CD14-positive monocyte (primary cell): Measurements from ENCODE around the gene ZNF408. TPM values are rescaled to one million over a fixed set of nuclear protein-coding genes. Genes with fewer than 3 reads are reported as not detected.
"Not testable (repeated sequence)": the region's sequence is repeated elsewhere in the genome, so short reads cannot be mapped to it uniquely, and the experiment has no call there.

Experiments
- DNase-seq, 3 donors: peaks; one replicate each; pipeline ENCODE4 v3.0.0-alpha.2; 2011 to 2022
- H2AFZ ChIP-seq: 2 replicates; pipeline ENCODE4 v1.6.0; 2012; ENCODE audit warnings: mild to moderate bottlenecking, low read depth, low read length, inconsistent platforms; ENCODE audit not compliant: insufficient read depth, poor library complexity, severe bottlenecking
- H3K27ac ChIP-seq, 2 donors: 1 replicate in 1 of 2; 2 replicates in 1 of 2; pipeline ENCODE4 v1.5.1; 2012 to 2013; ENCODE audit warnings: low read length in 2 of 2, control low read depth in 1 of 2, inconsistent platforms in 1 of 2, low read depth in 1 of 2, mild to moderate bottlenecking in 1 of 2
- H3K27me3 ChIP-seq, 2 donors: one replicate each; pipeline versions ENCODE4 v1.6.0 to v1.6.1; 2011 to 2013; ENCODE audit warnings: low read length in 2 of 2; ENCODE audit not compliant: control insufficient read depth in 2 of 2, insufficient read depth in 2 of 2
- H3K36me3 ChIP-seq, 2 donors: replicated peaks in 1 of 2; 1 replicate in 1 of 2; 2 replicates in 1 of 2; pipeline versions ENCODE4 v1.5.1 to v1.6.1; 2012 to 2013; ENCODE audit warnings: low read length in 2 of 2, control low read depth in 1 of 2, inconsistent platforms in 1 of 2, mild to moderate bottlenecking in 1 of 2; ENCODE audit not compliant: insufficient read depth in 2 of 2, control insufficient read depth in 1 of 2
- H3K4me1 ChIP-seq, 2 donors: 1 replicate in 1 of 2; 2 replicates in 1 of 2; pipeline versions ENCODE4 v1.5.1 to v1.6.1; 2012 to 2013; ENCODE audit warnings: low read length in 2 of 2, control low read depth in 1 of 2, inconsistent platforms in 1 of 2, mild to moderate bottlenecking in 1 of 2, moderate library complexity in 1 of 2; ENCODE audit not compliant: insufficient read depth in 2 of 2, control insufficient read depth in 1 of 2
- H3K4me2 ChIP-seq: replicated peaks from 2 replicates; pipeline ENCODE3; 2012; ENCODE audit warnings: low read length, moderate library complexity, mild to moderate bottlenecking; ENCODE audit not compliant: poor library complexity, severe bottlenecking; ENCODE audit errors: extremely low read depth
- H3K4me3 ChIP-seq, 3 experiments: fragments of 200-600 bp in 1 of 3; sonication (generic) in 1 of 3; replicated peaks in 1 of 3; 1 replicate in 2 of 3; 2 replicates in 1 of 3; pipeline ENCODE4 v1.5.1; 2011 to 2013; ENCODE audit warnings: low read length in 3 of 3, mild to moderate bottlenecking in 3 of 3, control low read depth in 2 of 3, low read depth in 2 of 3, inconsistent platforms in 1 of 3, moderate library complexity in 1 of 3
- H3K79me2 ChIP-seq: 2 replicates; pipeline ENCODE4 v1.6.0; 2012; ENCODE audit warnings: mild to moderate bottlenecking, control low read depth, inconsistent platforms, low read length, moderate library complexity; ENCODE audit not compliant: insufficient read depth
- H3K9ac ChIP-seq: 2 replicates; pipeline ENCODE4 v1.6.0; 2017; ENCODE audit warnings: low read length, mild to moderate bottlenecking; ENCODE audit not compliant: insufficient read depth, poor library complexity, severe bottlenecking
- H3K9me3 ChIP-seq, 2 donors: replicated peaks in 1 of 2; 1 replicate in 1 of 2; 2 replicates in 1 of 2; pipeline versions ENCODE4 v1.5.1 to v1.6.1; 2012 to 2013; ENCODE audit warnings: low read length in 2 of 2, control low read depth in 1 of 2; ENCODE audit not compliant: control insufficient read depth in 1 of 2, insufficient read depth in 1 of 2
- H4K20me1 ChIP-seq: 2 replicates; pipeline ENCODE4 v1.6.0; 2012; ENCODE audit warnings: mild to moderate bottlenecking, low read length, control low read depth, moderate library complexity; ENCODE audit not compliant: insufficient read depth
- H3K27ac Mint-ChIP-seq, 7 donors: one replicate each; pipeline ENCODE4 v1.8.0; 2020; ENCODE audit warnings: mild to moderate bottlenecking in 7 of 7, mixed read lengths in 7 of 7, moderate library complexity in 6 of 7, inconsistent platforms in 2 of 7
- H3K27me3 Mint-ChIP-seq, 3 donors: one replicate each; pipeline ENCODE4 v1.8.0; 2021 to 2022; ENCODE audit warnings: low read depth in 3 of 3, mild to moderate bottlenecking in 3 of 3, mixed read lengths in 3 of 3, moderate library complexity in 3 of 3, inconsistent platforms in 1 of 3
- H3K36me3 Mint-ChIP-seq, 2 donors: one replicate each; pipeline ENCODE4 v1.8.0; 2020; ENCODE audit warnings: mixed read lengths in 2 of 2, inconsistent platforms in 1 of 2, mild to moderate bottlenecking in 1 of 2
- H3K4me1 Mint-ChIP-seq: one replicate; pipeline ENCODE4 v1.8.0; 2020; ENCODE audit warnings: mild to moderate bottlenecking, mixed read lengths
- H3K4me3 Mint-ChIP-seq, 2 donors: one replicate each; pipeline ENCODE4 v1.8.0; 2020; ENCODE audit warnings: mild to moderate bottlenecking in 2 of 2, mixed read lengths in 2 of 2, moderate library complexity in 1 of 2
- H3K9me3 Mint-ChIP-seq, 7 donors: one replicate each; pipeline ENCODE4 v1.8.0; 2020 to 2022; ENCODE audit warnings: mixed read lengths in 7 of 7, mild to moderate bottlenecking in 6 of 7, moderate library complexity in 6 of 7, inconsistent platforms in 2 of 7
- WGBS: methylation state at CpG from one replicate; pipeline ENCODE4 v1.1.5; 2013; ENCODE audit warnings: missing lambda C conversion rate; ENCODE audit not compliant: insufficient coverage; 5-methylcytosine and 5-hydroxymethylcytosine counted together
- intact Hi-C, 2 donors: fragments of 100-400 bp; cut with micrococcal nuclease; formaldehyde crosslinking; loops; one replicate each; pipeline versions ENCODE4 v1.15.0 to v1.15.1; 2023
- polyA plus RNA-seq, 3 donors: library from polyadenylated mRNA; depleted of rRNA in 1 of 3; unstranded in 2 of 3; stranded (reverse) in 1 of 3; fragments of 300-500 nt in 2 of 3; fragments of >200 nt in 1 of 3; fragmentation: Illumina TruSeq in 2 of 3; gene quantifications; 1 replicate in 2 of 3; 2 replicates in 1 of 3; pipeline ENCODE4 v1.2.3, GENCODE V29; 2012 to 2021
- TF ChIP-seq, protein P1 (sequence below): fragments of 200-600 bp; IDR thresholded peaks from one replicate; pipeline ENCODE4 v1.8.0; 2022; ENCODE audit warnings: antibody characterized with exemption, mild to moderate bottlenecking

The ZNF408 gene
- polyA plus RNA-seq, 3 donors = 4.1 to 4.5 (median 4.2) TPM

DNA sequence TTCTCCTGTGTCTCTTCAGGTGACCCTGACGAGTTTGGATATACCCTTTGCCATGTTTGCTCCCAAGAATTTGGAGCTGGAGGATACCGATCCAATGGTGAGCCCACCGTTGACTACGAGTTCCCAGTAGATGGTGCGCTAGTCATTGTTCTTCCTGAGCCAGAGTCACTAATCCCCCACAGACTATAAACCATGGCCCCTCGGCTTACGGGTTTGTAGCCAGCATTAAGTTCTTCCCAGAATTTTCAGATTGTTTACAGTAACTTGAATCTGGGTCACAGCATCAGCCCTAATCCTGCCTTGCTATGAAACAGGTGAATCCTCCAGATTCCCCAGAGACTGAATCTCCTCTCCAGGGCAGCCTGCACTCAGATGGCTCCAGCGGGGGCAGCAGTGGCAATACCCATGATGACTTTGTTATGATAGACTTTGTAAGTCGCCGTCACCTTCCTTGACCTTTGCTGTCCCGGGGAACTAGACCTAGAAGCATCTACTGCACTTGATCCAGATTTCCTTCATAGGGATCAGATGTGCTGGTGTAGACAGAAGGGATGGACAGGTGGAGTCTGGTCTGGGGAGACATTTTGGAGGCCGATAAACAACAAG lies 32.2 kb upstream of the ZNF408 start:
- Mint-ChIP-seq H3K27me3 (no peaks in the 10 kb centered on the region), H3K4me3 (no peak overlapping the region), H3K36me3 (peaks cover 72 to 85% of the 10 kb centered on the region in 2 donors), H3K9me3 (peaks cover 0 to 7% (median 3%) of the 10 kb centered on the region in 7 donors), H3K27ac (peak overlapping the region in 2 of 7 donors; percentile 22 to 66), H3K4me1 (peaks cover 43% of the 10 kb centered on the region)
- Histone ChIP-seq H3K27me3 (no peaks in the 10 kb centered on the region), H3K79me2 (peaks cover 52% of the 10 kb centered on the region), H3K9me3 (no peaks in the 10 kb centered on the region), H3K36me3 (peaks cover 58 to 68% of the 10 kb centered on the region in 2 donors), H2AFZ (no peak overlapping the region), H3K4me1 (peaks cover 40 to 42% of the 10 kb centered on the region in 2 donors), H3K27ac (peak overlapping the region in 1 of 2 donors; percentile 95), H3K9ac (no peak overlapping the region), H3K4me3 (no peak overlapping the region), H4K20me1 (peaks cover 2% of the 10 kb centered on the region), H3K4me2 (no peak overlapping the region)
- intact Hi-C loops = no loop called here
- 98% methylated on average over 11 of the region's 12 CpGs for WGBS
- DNase-seq = no peak
- TF ChIP-seq, protein P1, sequence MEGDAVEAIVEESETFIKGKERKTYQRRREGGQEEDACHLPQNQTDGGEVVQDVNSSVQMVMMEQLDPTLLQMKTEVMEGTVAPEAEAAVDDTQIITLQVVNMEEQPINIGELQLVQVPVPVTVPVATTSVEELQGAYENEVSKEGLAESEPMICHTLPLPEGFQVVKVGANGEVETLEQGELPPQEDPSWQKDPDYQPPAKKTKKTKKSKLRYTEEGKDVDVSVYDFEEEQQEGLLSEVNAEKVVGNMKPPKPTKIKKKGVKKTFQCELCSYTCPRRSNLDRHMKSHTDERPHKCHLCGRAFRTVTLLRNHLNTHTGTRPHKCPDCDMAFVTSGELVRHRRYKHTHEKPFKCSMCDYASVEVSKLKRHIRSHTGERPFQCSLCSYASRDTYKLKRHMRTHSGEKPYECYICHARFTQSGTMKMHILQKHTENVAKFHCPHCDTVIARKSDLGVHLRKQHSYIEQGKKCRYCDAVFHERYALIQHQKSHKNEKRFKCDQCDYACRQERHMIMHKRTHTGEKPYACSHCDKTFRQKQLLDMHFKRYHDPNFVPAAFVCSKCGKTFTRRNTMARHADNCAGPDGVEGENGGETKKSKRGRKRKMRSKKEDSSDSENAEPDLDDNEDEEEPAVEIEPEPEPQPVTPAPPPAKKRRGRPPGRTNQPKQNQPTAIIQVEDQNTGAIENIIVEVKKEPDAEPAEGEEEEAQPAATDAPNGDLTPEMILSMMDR = no peak

DNA sequence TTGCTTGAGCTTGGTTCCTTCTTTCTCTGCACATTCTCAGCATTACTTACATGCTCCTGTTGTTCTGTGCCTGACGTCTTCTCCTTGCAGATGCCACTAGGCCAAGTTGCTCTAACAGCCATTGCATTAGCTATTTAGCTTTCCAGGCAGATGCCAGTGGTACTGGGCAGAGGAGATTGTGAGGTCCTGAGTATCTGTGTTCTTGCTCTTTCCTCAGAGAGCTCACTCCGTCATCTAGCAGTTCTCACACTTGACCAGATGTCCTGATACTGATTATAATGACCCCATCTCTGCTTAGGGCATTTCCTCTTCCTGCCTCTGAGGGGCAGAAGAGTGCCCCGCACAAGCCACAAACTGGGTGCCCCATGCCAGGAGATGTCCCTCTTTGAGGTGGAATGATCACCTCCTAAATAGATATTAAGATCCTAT lies 31.1 kb upstream of the ZNF408 start:
- Histone ChIP-seq H3K9ac (no peak overlapping the region), H3K79me2 (peaks cover 60% of the 10 kb centered on the region), H2AFZ (no peak overlapping the region), H3K4me3 (no peak overlapping the region), H3K9me3 (no peaks in the 10 kb centered on the region), H3K27me3 (no peaks in the 10 kb centered on the region), H3K4me2 (no peak overlapping the region), H4K20me1 (no peaks in the 10 kb centered on the region), H3K4me1 (peaks cover 51 to 54% of the 10 kb centered on the region in 2 donors), H3K36me3 (peaks cover 47 to 60% of the 10 kb centered on the region in 2 donors), H3K27ac (peak overlapping the region; percentile 94 to 95)
- 20% methylated on average over 1 of the region's 3 CpGs for WGBS
- DNase-seq = peak; percentile 23 to 31 (median 25)
- H3K4me3 Mint-ChIP-seq = no peak overlapping the region
- no peaks in the 10 kb centered on the region for H3K27me3 Mint-ChIP-seq
- H3K36me3 Mint-ChIP-seq = peaks cover 62 to 79% of the 10 kb centered on the region in 2 donors
- H3K4me1 Mint-ChIP-seq = peaks cover 54% of the 10 kb centered on the region
- peaks cover 0 to 7% (median 3%) of the 10 kb centered on the region in 7 donors for H3K9me3 Mint-ChIP-seq
- intact Hi-C loops = loop anchor here in 1 of 2 donors (2.0 kb wide), 1 partner anchor 31 kb away; the partner anchor contains the start of genes ARHGAP1 and ZNF408
- TF ChIP-seq, protein P1 = peak; percentile 67
- H3K27ac Mint-ChIP-seq = peak overlapping the region; percentile 81 to 99 (median 97)

DNA sequence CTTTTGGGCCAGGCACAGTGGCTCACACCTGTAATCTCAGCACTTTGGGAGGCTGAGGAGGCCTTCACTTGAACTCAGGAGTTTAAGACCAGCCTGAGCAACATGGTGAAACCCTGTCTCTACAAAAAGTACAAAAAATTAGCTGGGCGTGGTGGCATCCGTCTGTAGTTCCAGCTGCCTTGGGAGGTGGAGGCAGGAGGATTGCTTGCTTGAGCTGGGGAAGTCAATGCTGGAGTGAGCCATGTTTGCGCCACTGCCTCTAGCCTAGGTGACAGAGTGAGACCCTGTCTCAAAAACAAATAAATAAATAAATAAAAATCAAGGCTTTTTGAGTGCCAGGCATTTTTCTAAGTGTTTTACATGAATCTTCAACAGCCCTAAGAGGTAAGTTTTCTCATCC lies 30.3 kb upstream of the ZNF408 start:
- not testable (repeated sequence) for H3K9me3 ChIP-seq, H3K27me3 Mint-ChIP-seq, H3K9ac ChIP-seq, H3K27me3 ChIP-seq, H4K20me1 ChIP-seq, H3K9me3 Mint-ChIP-seq, DNase-seq, H2AFZ ChIP-seq
- Histone ChIP-seq H3K4me2 (peak overlapping the region; percentile 58), H3K4me1 (peaks cover 59 to 62% of the 10 kb centered on the region in 2 donors), H3K27ac (peak overlapping the region; percentile 94 to 95), H3K79me2 (peaks cover 57% of the 10 kb centered on the region), H3K36me3 (peaks cover 39 to 52% of the 10 kb centered on the region in 2 donors), H3K4me3 (peak overlapping the region in 1 of 3 experiments; percentile 65)
- peaks cover 55 to 73% of the 10 kb centered on the region in 2 donors for H3K36me3 Mint-ChIP-seq
- H3K27ac Mint-ChIP-seq = peak overlapping the region; percentile 91 to 99 (median 97)
- H3K4me1 Mint-ChIP-seq = peaks cover 62% of the 10 kb centered on the region
- WGBS = 17% methylated on average over 2 of the region's 3 CpGs
- intact Hi-C loops = loop anchor here in 1 of 2 donors (2.0 kb wide), 1 partner anchor 30 kb away; the partner anchor contains the start of genes ARHGAP1 and ZNF408
- H3K4me3 Mint-ChIP-seq = peak overlapping the region in 1 of 2 donors; percentile 71
